IMR-90 (cell line): ENCODE data around the gene RGP1. TPM values are rescaled to one million over a fixed set of nuclear protein-coding genes. Genes with fewer than 3 reads are reported as not detected.
A peak's percentile ranks its signal among the peaks of the same experiment; 100 is the strongest.

Experiments used
- ATAC-seq: fragments of 200-7000 bp; cut with Tn5 transposase; 2 replicates; pipeline ENCODE4 v1.9.1; 2020; ENCODE audit warnings: low read depth, mild to moderate bottlenecking, moderate library complexity
- BruUV-seq: library from RNA; stranded (reverse); fragments of 400-500 nt; replicated peaks from 2 replicates; lab custom pipeline; 2021; lab: Mats Ljungman, UMichigan
- CTCF ChIA-PET: fragments of 300-600 bp; formaldehyde crosslinking; extraction: SDS; loops from one replicate; lab custom pipeline; 2021; ENCODE audit warnings: antibody characterized with exemption; lab: Yijun Ruan, JAX
- POLR2A ChIA-PET: fragments of 300-600 bp; sonication (Branson Sonifier 250); formaldehyde crosslinking; loops from one replicate; lab custom pipeline; 2022; ENCODE audit warnings: antibody characterized with exemption; ENCODE audit not compliant: unreplicated experiment; lab: Charles Lee
- DNase-seq: peaks from one replicate; pipeline ENCODE4 v3.0.0; 2013
- H2AFZ ChIP-seq: replicated peaks from 2 replicates; pipeline ENCODE3; 2013; ENCODE audit warnings: low read length, mild to moderate bottlenecking; ENCODE audit not compliant: poor library complexity
- H2AK5ac ChIP-seq: 2 replicates; pipeline ENCODE4 v1.6.1; 2013; ENCODE audit warnings: low read depth, low read length, inconsistent platforms
- H2AK9ac ChIP-seq: replicated peaks from 2 replicates; pipeline ENCODE3; 2013; ENCODE audit warnings: mild to moderate bottlenecking, low read depth, low read length, moderate library complexity; ENCODE audit not compliant: poor library complexity
- H2BK120ac ChIP-seq: 2 replicates; pipeline ENCODE4 v1.6.1; 2013; ENCODE audit warnings: low read depth, low read length, inconsistent platforms
- H2BK15ac ChIP-seq: 3 replicates; pipeline ENCODE4 v1.6.1; 2013; ENCODE audit warnings: low read depth, low read length, inconsistent platforms
- H2BK20ac ChIP-seq: 2 replicates; pipeline ENCODE4 v1.6.1; 2013; ENCODE audit warnings: low read depth, mild to moderate bottlenecking, inconsistent platforms, low read length, moderate library complexity
- H2BK5ac ChIP-seq: 2 replicates; pipeline ENCODE4 v1.6.1; 2013; ENCODE audit warnings: mild to moderate bottlenecking, low read depth, low read length, inconsistent platforms; ENCODE audit not compliant: poor library complexity, severe bottlenecking
- H3K14ac ChIP-seq: replicated peaks from 2 replicates; pipeline ENCODE4 v1.6.1; 2013; ENCODE audit warnings: low read depth, low read length, inconsistent platforms
- H3K18ac ChIP-seq: 2 replicates; pipeline ENCODE4 v1.6.1; 2013; ENCODE audit warnings: low read depth, low read length, control low read depth
- H3K23ac ChIP-seq: 2 replicates; pipeline ENCODE4 v1.6.1; 2013; ENCODE audit warnings: low read depth, low read length, inconsistent platforms
- H3K27ac ChIP-seq: 2 replicates; pipeline ENCODE4 v1.5.1; 2013; ENCODE audit warnings: mild to moderate bottlenecking, control low read depth, low read length; ENCODE audit not compliant: insufficient read depth
- H3K27me3 ChIP-seq: 2 replicates; pipeline ENCODE4 v1.6.1; 2013; ENCODE audit warnings: low read length; ENCODE audit not compliant: control insufficient read depth, insufficient read depth
- H3K36me3 ChIP-seq: 2 replicates; pipeline ENCODE4 v1.6.1; 2013; ENCODE audit warnings: low read length, mixed read lengths; ENCODE audit not compliant: control insufficient read depth, insufficient read depth
- H3K4ac ChIP-seq: 2 replicates; pipeline ENCODE4 v1.6.1; 2013; ENCODE audit warnings: low read depth, low read length, inconsistent platforms
- H3K4me1 ChIP-seq: 2 replicates; pipeline ENCODE4 v1.6.1; 2013; ENCODE audit warnings: low read length, mixed read lengths; ENCODE audit not compliant: control insufficient read depth, insufficient read depth
- H3K4me2 ChIP-seq: 2 replicates; pipeline ENCODE4 v1.6.1; 2013; ENCODE audit warnings: low read depth, mild to moderate bottlenecking, control low read depth, low read length, moderate library complexity
- H3K4me3 ChIP-seq: 2 replicates; pipeline ENCODE4 v1.5.1; 2013; ENCODE audit warnings: low read depth, mild to moderate bottlenecking, control low read depth, low read length, moderate library complexity; ENCODE audit not compliant: insufficient read depth
- H3K56ac ChIP-seq: 2 replicates; pipeline ENCODE4 v1.6.1; 2013; ENCODE audit warnings: low read length, inconsistent platforms; ENCODE audit not compliant: insufficient read depth; ENCODE audit errors: extremely low read depth
- H3K79me1 ChIP-seq, 2 experiments: 2 replicates each; pipeline ENCODE4 v1.6.1; 2013; ENCODE audit warnings: low read length in 2 of 2, inconsistent platforms in 1 of 2, low read depth in 1 of 2
- H3K9ac ChIP-seq: 2 replicates; pipeline ENCODE4 v1.6.1; 2013; ENCODE audit warnings: low read depth, low read length, control low read depth
- H3K9me1 ChIP-seq: 2 replicates; pipeline ENCODE4 v1.6.1; 2013; ENCODE audit warnings: low read length, inconsistent platforms; ENCODE audit not compliant: insufficient read depth
- H3K9me3 ChIP-seq: 2 replicates; pipeline ENCODE4 v1.6.1; 2013; ENCODE audit warnings: low read length; ENCODE audit not compliant: control insufficient read depth, insufficient read depth
- H4K20me1 ChIP-seq: 2 replicates; pipeline ENCODE4 v1.6.1; 2013; ENCODE audit warnings: low read length, inconsistent platforms; ENCODE audit not compliant: insufficient read depth
- H4K5ac ChIP-seq: 2 replicates; pipeline ENCODE4 v1.6.1; 2013; ENCODE audit warnings: mild to moderate bottlenecking, low read depth, low read length, control low read depth
- H4K8ac ChIP-seq, 2 experiments: 2 replicates each; pipeline ENCODE4 v1.6.1; 2013; ENCODE audit warnings: low read depth in 2 of 2, low read length in 2 of 2, control low read depth in 1 of 2, inconsistent platforms in 1 of 2
- H4K91ac ChIP-seq: 2 replicates; pipeline ENCODE4 v1.6.1; 2013; ENCODE audit warnings: low read depth, low read length, inconsistent platforms; ENCODE audit not compliant: insufficient read depth
- BHLHE40 ChIP-seq: fragments of 150-350 bp; IDR thresholded peaks from 2 replicates; pipeline ENCODE4 v1.6.1; 2016; ENCODE audit warnings: mild to moderate bottlenecking, low read depth, low read length
- CEBPB ChIP-seq: IDR thresholded peaks from 2 replicates; pipeline ENCODE4 v1.6.1; 2012; ENCODE audit warnings: low read depth, low read length, improper control_type of control experiment
- CTCF ChIP-seq: conservative IDR thresholded peaks from 2 replicates; pipeline ENCODE4 v1.5.1; 2012; ENCODE audit warnings: mild to moderate bottlenecking, low read depth, low read length, improper control_type of control experiment
- ELK1 ChIP-seq: fragments of 150-350 bp; IDR thresholded peaks from 2 replicates; pipeline ENCODE4 v1.6.1; 2016; ENCODE audit warnings: low read depth, mild to moderate bottlenecking, low read length, moderate library complexity, borderline replicate concordance
- FOS ChIP-seq: fragments of 150-350 bp; IDR thresholded peaks from 2 replicates; pipeline ENCODE4 v1.6.1; 2016; ENCODE audit warnings: low read depth, low read length
- MAFK ChIP-seq: IDR thresholded peaks from 2 replicates; pipeline ENCODE4 v1.6.1; 2012; ENCODE audit warnings: low read depth, low read length, improper control_type of control experiment
- MAZ ChIP-seq: IDR thresholded peaks from 2 replicates; pipeline ENCODE4 v1.6.1; 2012; ENCODE audit warnings: low read depth, mild to moderate bottlenecking, low read length, improper control_type of control experiment, moderate library complexity, borderline replicate concordance
- MXI1 ChIP-seq: IDR thresholded peaks from 2 replicates; pipeline ENCODE4 v1.6.1; 2012; ENCODE audit warnings: low read depth, mild to moderate bottlenecking, low read length, moderate library complexity, borderline replicate concordance
- NFE2L2 ChIP-seq: fragments of 150-350 bp; IDR thresholded peaks from 2 replicates; pipeline ENCODE4 v1.6.1; 2016; ENCODE audit warnings: low read depth, mild to moderate bottlenecking, low read length
- POLR2A ChIP-seq: IDR thresholded peaks from 2 replicates; pipeline ENCODE4 v1.6.1; 2012; ENCODE audit warnings: mild to moderate bottlenecking, low read depth, low read length
- RAD21 ChIP-seq: IDR thresholded peaks from 2 replicates; pipeline ENCODE4 v1.6.1; 2012; ENCODE audit warnings: low read length, improper control_type of control experiment
- RCOR1 ChIP-seq: IDR thresholded peaks from 2 replicates; pipeline ENCODE4 v1.6.1; 2012; ENCODE audit warnings: mild to moderate bottlenecking, low read length, improper control_type of control experiment; ENCODE audit not compliant: insufficient replicate concordance
- RFX5 ChIP-seq: IDR thresholded peaks from 2 replicates; pipeline ENCODE4 v1.8.0; 2012; ENCODE audit warnings: low read depth, mild to moderate bottlenecking, low read length, moderate library complexity
- SMC3 ChIP-seq: fragments of 150-350 bp; IDR thresholded peaks from 2 replicates; pipeline ENCODE4 v1.6.1; 2016; ENCODE audit warnings: low read depth, mild to moderate bottlenecking, antibody characterized with exemption, low read length, moderate library complexity
- WGBS, 2 experiments: methylation state at CpG; one replicate each; pipeline versions ENCODE4 v1.1.5 to v1.1.7; 2013; ENCODE audit warnings: missing lambda C conversion rate in 2 of 2; ENCODE audit not compliant: insufficient read length in 1 of 2; ENCODE audit errors: extremely low coverage in 2 of 2; 5-methylcytosine and 5-hydroxymethylcytosine counted together
- dilution Hi-C: fragments of 300-500 bp; cut with HindIII; formaldehyde crosslinking; loops from one replicate; pipeline ENCODE4 v1.14.3; 2018; ENCODE audit warnings: low sequenced_read_pairs; ENCODE audit not compliant: unreplicated experiment
- in situ Hi-C: fragments of 300-500 bp; cut with MboI; formaldehyde crosslinking; loops from 3 replicates; pipeline ENCODE4 v1.14.3; 2019; ENCODE audit warnings: low sequenced_read_pairs, inconsistent platforms, mixed read lengths
- intact Hi-C: fragments of 100-400 bp; cut with micrococcal nuclease; formaldehyde crosslinking; loops from 2 replicates; pipeline ENCODE4 v1.10.0; 2022
- polyA plus RNA-seq, 3 experiments: library from polyadenylated mRNA; depleted of rRNA; stranded (reverse); fragments of >200 nt; gene quantifications; 2 replicates each; pipeline ENCODE4 v1.2.3, GENCODE V29; 2012; ENCODE audit warnings: low replicate concordance in 1 of 3
- total RNA-seq: library from RNA; depleted of rRNA; stranded (reverse); fragments of >200 nt; gene quantifications from 2 replicates; pipeline ENCODE4 v1.2.3, GENCODE V29; 2012

Gene RGP1
- total and polyA plus RNA-seq, 2 of the 4 experiments (the other 2 are of a cell fraction): 10.2 to 14.3 TPM

- TF ChIP-seq MXI1: peak; percentile 13; the same call in 1 of the 2 replicates
- TF ChIP-seq NFE2L2: peak; percentile 66; the same call in 1 of the 2 replicates
- peak; percentile 57 for TF ChIP-seq FOS
- TF ChIP-seq BHLHE40: peak; percentile 74
- TF ChIP-seq MAZ: no peak
- no peak for TF ChIP-seq RAD21
- no peak for TF ChIP-seq RCOR1
Observed at GRCh38 chr9:35798658-35799374, 49.7 kb downstream of the RGP1 start (continued).

GRCh38 chr9:35800530-35800929 is 51.4 kb downstream of the RGP1 start:
- Histone ChIP-seq H4K5ac (no peak overlapping the region), H3K4me3 (no peak overlapping the region), H3K36me3 (peaks cover 28% of the 10 kb centered on the region), H3K79me1 (peaks cover 5 to 28% of the 10 kb centered on the region in 2 experiments; a peak in 3 of 4 replicates), H2BK20ac (no peak overlapping the region), H3K9ac (no peak overlapping the region), H3K18ac (no peak overlapping the region), H3K56ac (no peak overlapping the region), H3K9me1 (peaks cover 26% of the 10 kb centered on the region), H3K4me1 (no peaks in the 10 kb centered on the region; the same call in 1 of the 2 replicates), H2AK5ac (no peak overlapping the region), H3K4me2 (no peak overlapping the region), H3K23ac (no peak overlapping the region), H4K20me1 (no peaks in the 10 kb centered on the region), H3K4ac (no peak overlapping the region), H2AK9ac (no peak overlapping the region), H2BK15ac (no peak overlapping the region), H3K14ac (no peak overlapping the region), H2AFZ (no peak overlapping the region), H4K8ac (no peak overlapping the region), H2BK120ac (no peak overlapping the region), H3K27ac (no peak overlapping the region), H3K27me3 (no peaks in the 10 kb centered on the region), H3K9me3 (no peaks in the 10 kb centered on the region), H4K91ac (no peak overlapping the region), H2BK5ac (no peak overlapping the region)
- BruUV-seq: no TSS peak
- CTCF ChIA-PET: no interaction called here
- TF ChIP-seq CEBPB: no peak
- TF ChIP-seq ELK1: no peak
- TF ChIP-seq POLR2A: no peak
- no peak for TF ChIP-seq RFX5
- TF ChIP-seq BHLHE40: no peak
- TF ChIP-seq MAFK: no peak
- no peak for TF ChIP-seq CTCF
- TF ChIP-seq MAZ: no peak
- no peak for TF ChIP-seq MXI1
- no peak for TF ChIP-seq SMC3
- ATAC-seq (no peak), DNase-seq (no peak)
- in situ Hi-C loops (no loop called here), intact Hi-C loops (no loop called here), dilution Hi-C loops (no loop called here)
- WGBS, 2 experiments: 80% methylated on average over 1 of the region's 7 CpGs; no CpG with 5 or more reads in 1 of the 2 experiments
- POLR2A ChIA-PET: no interaction called here
